GM12878 (cell line): ENCODE data around the gene FKBP4.

Source experiments
- CTCF ChIP-seq, 3 experiments: IDR thresholded peaks in 2 of 3; conservative IDR thresholded peaks in 1 of 3; 2 replicates each; pipeline ENCODE4 v1.5.1; 2011; ENCODE audit warnings: low read depth in 3 of 3, low read length in 3 of 3, mild to moderate bottlenecking in 3 of 3, control low read depth in 2 of 3, moderate library complexity in 2 of 3, inconsistent platforms in 1 of 3, mixed read lengths in 1 of 3; ENCODE audit not compliant: control insufficient read depth in 2 of 3, insufficient read depth in 1 of 3; ENCODE audit errors: extremely low read depth in 1 of 3
- EP300 ChIP-seq, 2 experiments: fragments of 150-350 bp in 1 of 2; IDR thresholded peaks; 2 replicates each; pipeline ENCODE4 v1.6.1; 2011 to 2012; ENCODE audit warnings: low read depth in 2 of 2, low read length in 2 of 2, borderline replicate concordance in 1 of 2, improper control_type of control experiment in 1 of 2, inconsistent platforms in 1 of 2; ENCODE audit not compliant: control insufficient read depth in 1 of 2
- NKRF ChIP-seq: fragments of 450-650 bp; conservative IDR thresholded peaks from 2 replicates; pipeline ENCODE4 v1.6.1; 2017; ENCODE audit warnings: mild to moderate bottlenecking, moderate library complexity
- POLR2A ChIP-seq: IDR thresholded peaks from 2 replicates; pipeline ENCODE4 v1.6.1; 2011; ENCODE audit warnings: low read depth, mild to moderate bottlenecking, low read length
- POLR2AphosphoS5 ChIP-seq: IDR thresholded peaks from 2 replicates; pipeline ENCODE4 v1.6.1; 2011; ENCODE audit warnings: mild to moderate bottlenecking, low read length, inconsistent platforms
- REST ChIP-seq: IDR thresholded peaks from 2 replicates; pipeline ENCODE4 v1.6.1; 2012; ENCODE audit warnings: mild to moderate bottlenecking, low read depth, low read length
- SIN3A ChIP-seq: IDR thresholded peaks from 2 replicates; pipeline ENCODE4 v1.6.1; 2012; ENCODE audit warnings: low read depth, low read length, improper control_type of control experiment
- SREBF2 ChIP-seq: IDR thresholded peaks from 2 replicates; pipeline ENCODE4 v1.6.1; 2012; ENCODE audit warnings: mild to moderate bottlenecking, low read length
- STAT1 ChIP-seq: fragments of 450-650 bp; conservative IDR thresholded peaks from 2 replicates; pipeline ENCODE4 v1.6.1; 2014; ENCODE audit warnings: antibody characterized with exemption, mild to moderate bottlenecking

GRCh38 chr12:2842948-2843347 is 48.2 kb downstream of the FKBP4 start:
- no peak for TF ChIP-seq POLR2AphosphoS5
- TF ChIP-seq STAT1: no peak
- TF ChIP-seq POLR2A: no peak
- no peak for TF ChIP-seq CTCF (IDR thresholded peaks at IDR 0.05 in 2 of 3, conservative IDR thresholded peaks at IDR 0.05 in 1 of 3; ENCODE audit: control insufficient read depth in 2 of 3, extremely low read depth in 1 of 3, insufficient read depth in 1 of 3, low read depth in 3 of 3, low read length in 3 of 3)
- TF ChIP-seq NKRF: no peak
- TF ChIP-seq SIN3A: no peak
- no peak for TF ChIP-seq EP300 (IDR thresholded peaks at IDR 0.05; ENCODE audit: borderline replicate concordance in 1 of 2, control insufficient read depth in 1 of 2, low read depth in 2 of 2, low read length in 2 of 2)
- no peak for TF ChIP-seq SREBF2
- TF ChIP-seq REST: no peak
